ENCODE measurements around the gene PHLPP1.

PHLPP1 gene

GRCh38 chr18:63016270-63016669 lies 300.9 kb downstream of the PHLPP1 start:
- DNase-seq (ENCODE audit: low spot score) = peak; percentile 74
- in situ Hi-C loops (cut with MboI; ENCODE audit: low pct_unique_long_range_greater_than_20kb, low sequenced_read_pairs, unreplicated experiment) = loop anchor here (5.0 to 25.0 kb wide), 5 partner anchors 49 to 821 kb away; no protein-coding TSS in a partner anchor
- TF ChIP-seq CTCF (IDR thresholded peaks at IDR 0.05; ENCODE audit: extremely low read depth, insufficient read depth, missing control alignments) = peak; percentile 80

- TF ChIP-seq CTCF (IDR thresholded peaks at IDR 0.05; ENCODE audit: extremely low read depth, insufficient read depth, missing control alignments) = no peak
- in situ Hi-C loops (cut with MboI; ENCODE audit: low pct_unique_long_range_greater_than_20kb, low sequenced_read_pairs, unreplicated experiment) = loop anchor here (5.0 to 25.0 kb wide), 5 partner anchors 48 to 820 kb away; no protein-coding TSS in a partner anchor
- DNase-seq (ENCODE audit: low spot score) = no peak
Observed at GRCh38 chr18:63017076-63017475, 301.7 kb downstream of the PHLPP1 start.

- in situ Hi-C loops (cut with MboI; ENCODE audit: low pct_unique_long_range_greater_than_20kb, low sequenced_read_pairs, unreplicated experiment) = loop anchor here (5.0 to 25.0 kb wide), 5 partner anchors 47 to 819 kb away; no protein-coding TSS in a partner anchor
- TF ChIP-seq CTCF (IDR thresholded peaks at IDR 0.05; ENCODE audit: extremely low read depth, insufficient read depth, missing control alignments) = no peak
- no peak for DNase-seq (ENCODE audit: low spot score)
Observed at GRCh38 chr18:63017977-63018376, 302.6 kb downstream of the PHLPP1 start.

GRCh38 chr18:63022429-63023022 lies 307.2 kb downstream of the PHLPP1 start:
- in situ Hi-C loops (cut with MboI; ENCODE audit: low pct_unique_long_range_greater_than_20kb, low sequenced_read_pairs, unreplicated experiment) = loop anchor here (25.0 kb wide), 2 partner anchors 115 to 815 kb away; no protein-coding TSS in a partner anchor
- peak; percentile 41 for TF ChIP-seq CTCF (IDR thresholded peaks at IDR 0.05; ENCODE audit: extremely low read depth, insufficient read depth, missing control alignments)
- DNase-seq (ENCODE audit: low spot score) = no peak

- in situ Hi-C loops (cut with MboI; ENCODE audit: low pct_unique_long_range_greater_than_20kb, low sequenced_read_pairs, unreplicated experiment) = no loop called here
- no peak for DNase-seq (ENCODE audit: low spot score)
- peak; percentile 35 for TF ChIP-seq CTCF (IDR thresholded peaks at IDR 0.05; ENCODE audit: extremely low read depth, insufficient read depth, missing control alignments)
Observed at GRCh38 chr18:63025251-63026090, 310.1 kb downstream of the PHLPP1 start.

- in situ Hi-C loops (cut with MboI; ENCODE audit: low pct_unique_long_range_greater_than_20kb, low sequenced_read_pairs, unreplicated experiment) = no loop called here
- TF ChIP-seq CTCF (IDR thresholded peaks at IDR 0.05; ENCODE audit: extremely low read depth, insufficient read depth, missing control alignments) = no peak
Observed at GRCh38 chr18:63028380-63028779, 313.0 kb downstream of the PHLPP1 start.

More at GRCh38 chr18:63028380-63028779, 313.0 kb downstream of the PHLPP1 start:
- DNase-seq (ENCODE audit: low spot score) = no peak
